Measurements from ENCODE around the gene GPR87. TPM values are rescaled to one million over a fixed set of nuclear protein-coding genes. Genes with fewer than 3 reads are reported as not detected.

Gene GPR87
- total RNA-seq, 1 experiment from 2014 or later, result not detected

DNA sequence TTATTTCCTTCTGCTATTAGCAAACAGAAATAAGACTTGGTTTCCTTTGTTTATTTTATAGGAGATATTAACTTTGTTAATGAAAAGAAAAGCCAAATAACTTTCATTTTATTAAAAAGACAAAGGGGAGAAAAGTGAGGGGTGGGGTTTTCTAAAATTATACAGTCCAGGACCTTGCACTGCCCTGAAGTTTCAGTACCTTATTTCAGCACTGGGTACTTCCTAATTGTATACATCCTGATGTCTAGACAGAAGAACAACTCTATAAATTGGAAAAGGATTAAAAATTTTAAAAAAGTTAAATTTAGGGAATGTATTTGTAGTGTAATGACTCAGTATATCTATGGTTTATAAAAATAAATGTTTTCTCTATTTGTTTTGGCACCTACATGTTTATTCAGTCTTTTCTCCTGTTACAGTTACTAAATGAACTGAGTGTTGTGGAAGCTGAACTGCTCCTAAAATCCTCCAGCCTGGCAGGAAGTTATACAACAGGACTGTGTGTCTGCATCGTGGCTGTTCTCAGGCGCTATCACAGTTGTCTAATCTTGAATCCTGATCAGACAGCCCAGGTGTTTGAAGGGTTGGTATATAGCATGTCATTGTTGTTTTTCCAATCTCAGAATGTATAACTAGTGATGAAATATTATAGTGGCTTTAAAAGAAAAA is 40.3 kb upstream of the GPR87 start:
- H3K27ac ChIP-seq (ENCODE audit: low read depth, low read length, poor library complexity, severe bottlenecking), result no peak overlapping the region
- CTCF ChIA-PET, result no interaction called here
- no TSS peak for BruUV-seq (replicated peaks)
- intact Hi-C loops (cut with micrococcal nuclease; ENCODE audit: unreplicated experiment), result no loop called here
- POLR2A ChIA-PET (ENCODE audit: low non-redundant PET), result no interaction called here
- no peak for DNase-seq (ENCODE audit: low spot score)
- H3K36me3 ChIP-seq (ENCODE audit: insufficient read depth, low read length, poor library complexity, severe bottlenecking), result no peaks in the 10 kb centered on the region
- TF ChIP-seq, protein P1, sequence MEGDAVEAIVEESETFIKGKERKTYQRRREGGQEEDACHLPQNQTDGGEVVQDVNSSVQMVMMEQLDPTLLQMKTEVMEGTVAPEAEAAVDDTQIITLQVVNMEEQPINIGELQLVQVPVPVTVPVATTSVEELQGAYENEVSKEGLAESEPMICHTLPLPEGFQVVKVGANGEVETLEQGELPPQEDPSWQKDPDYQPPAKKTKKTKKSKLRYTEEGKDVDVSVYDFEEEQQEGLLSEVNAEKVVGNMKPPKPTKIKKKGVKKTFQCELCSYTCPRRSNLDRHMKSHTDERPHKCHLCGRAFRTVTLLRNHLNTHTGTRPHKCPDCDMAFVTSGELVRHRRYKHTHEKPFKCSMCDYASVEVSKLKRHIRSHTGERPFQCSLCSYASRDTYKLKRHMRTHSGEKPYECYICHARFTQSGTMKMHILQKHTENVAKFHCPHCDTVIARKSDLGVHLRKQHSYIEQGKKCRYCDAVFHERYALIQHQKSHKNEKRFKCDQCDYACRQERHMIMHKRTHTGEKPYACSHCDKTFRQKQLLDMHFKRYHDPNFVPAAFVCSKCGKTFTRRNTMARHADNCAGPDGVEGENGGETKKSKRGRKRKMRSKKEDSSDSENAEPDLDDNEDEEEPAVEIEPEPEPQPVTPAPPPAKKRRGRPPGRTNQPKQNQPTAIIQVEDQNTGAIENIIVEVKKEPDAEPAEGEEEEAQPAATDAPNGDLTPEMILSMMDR (conservative IDR thresholded peaks at IDR 0.05; ENCODE audit: low read depth, low read length), result no peak
- TF ChIP-seq EZH2 (IDR thresholded peaks at IDR 0.05; ENCODE audit: borderline replicate concordance, low read depth, low read length, poor library complexity, severe bottlenecking), result no peak
- no peaks in the 10 kb centered on the region for H3K9me3 ChIP-seq (ENCODE audit: low read depth, low read length, poor library complexity, severe bottlenecking)
- no peaks in the 10 kb centered on the region for H3K27me3 ChIP-seq (replicated peaks; ENCODE audit: insufficient read depth, low read depth, low read length, poor library complexity)
- peaks cover 8% of the 10 kb centered on the region for H3K4me1 ChIP-seq (ENCODE audit: insufficient read depth, low read length, poor library complexity, severe bottlenecking)
- no peak overlapping the region for H3K4me3 ChIP-seq (ENCODE audit: low read depth, low read length, poor library complexity, severe bottlenecking)

DNA sequence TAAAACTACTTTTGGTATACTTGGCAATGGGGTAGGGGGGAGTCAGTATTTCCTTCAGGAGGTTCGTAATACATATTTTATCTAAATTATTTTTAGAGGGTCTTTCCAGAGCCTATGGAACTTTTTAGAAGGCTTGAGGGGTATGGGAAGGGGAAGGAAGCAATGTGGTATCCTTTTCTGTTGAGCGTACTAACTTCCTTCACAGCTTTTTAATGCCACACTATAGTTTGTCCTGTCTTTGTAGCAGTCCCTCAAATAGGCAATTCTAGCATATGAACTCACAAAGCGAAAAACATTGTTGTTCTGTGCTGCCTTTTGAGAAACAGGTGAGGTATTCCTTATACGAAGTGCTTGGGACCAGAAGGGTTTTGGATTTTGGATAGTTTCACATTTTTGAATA is 35.0 kb upstream of the GPR87 start:
- POLR2A ChIA-PET (ENCODE audit: low non-redundant PET), result no interaction called here
- DNase-seq (ENCODE audit: low spot score), result no peak
- CTCF ChIA-PET, result no interaction called here
- Histone ChIP-seq H3K9me3 (ENCODE audit: low read depth, low read length, poor library complexity, severe bottlenecking) (no peaks in the 10 kb centered on the region), H3K36me3 (ENCODE audit: insufficient read depth, low read length, poor library complexity, severe bottlenecking) (no peaks in the 10 kb centered on the region), H3K4me3 (ENCODE audit: low read depth, low read length, poor library complexity, severe bottlenecking) (no peak overlapping the region), H3K27ac (ENCODE audit: low read depth, low read length, poor library complexity, severe bottlenecking) (no peak overlapping the region), H3K4me1 (ENCODE audit: insufficient read depth, low read length, poor library complexity, severe bottlenecking) (no peaks in the 10 kb centered on the region), H3K27me3 (replicated peaks; ENCODE audit: insufficient read depth, low read depth, low read length, poor library complexity) (no peaks in the 10 kb centered on the region)
- intact Hi-C loops (cut with micrococcal nuclease; ENCODE audit: unreplicated experiment), result no loop called here
- no peak for TF ChIP-seq EZH2 (IDR thresholded peaks at IDR 0.05; ENCODE audit: borderline replicate concordance, low read depth, low read length, poor library complexity, severe bottlenecking)
- TF ChIP-seq, protein P1 (conservative IDR thresholded peaks at IDR 0.05; ENCODE audit: low read depth, low read length), result no peak
- no TSS peak for BruUV-seq (replicated peaks)

DNA sequence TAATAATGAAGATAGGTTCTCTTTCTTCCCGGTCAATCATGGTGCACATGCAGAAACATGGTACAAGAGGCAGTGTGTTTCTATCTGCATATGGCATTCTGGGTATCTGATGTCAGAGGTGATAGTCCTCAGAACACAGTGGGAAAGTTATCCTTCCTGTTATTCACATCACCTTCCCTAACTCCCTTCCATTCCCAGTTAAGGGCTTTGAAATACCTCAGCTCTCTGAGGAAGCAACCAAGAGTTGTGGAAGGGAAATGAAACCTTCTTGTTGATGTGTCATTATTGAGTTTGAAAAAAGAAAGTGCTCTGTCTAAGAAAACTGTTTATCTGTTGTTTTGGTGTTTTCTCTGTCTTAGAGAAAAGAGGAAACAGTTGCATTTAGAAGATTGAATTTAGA is 34.6 kb upstream of the GPR87 start:
- H3K4me3 ChIP-seq (ENCODE audit: low read depth, low read length, poor library complexity, severe bottlenecking), result no peak overlapping the region
- H3K27me3 ChIP-seq (replicated peaks; ENCODE audit: insufficient read depth, low read depth, low read length, poor library complexity), result no peaks in the 10 kb centered on the region
- ChIA-PET POLR2A (ENCODE audit: low non-redundant PET) (no interaction called here), CTCF (no interaction called here)
- intact Hi-C loops (cut with micrococcal nuclease; ENCODE audit: unreplicated experiment), result no loop called here
- H3K9me3 ChIP-seq (ENCODE audit: low read depth, low read length, poor library complexity, severe bottlenecking), result no peaks in the 10 kb centered on the region
- no peaks in the 10 kb centered on the region for H3K36me3 ChIP-seq (ENCODE audit: insufficient read depth, low read length, poor library complexity, severe bottlenecking)
- H3K27ac ChIP-seq (ENCODE audit: low read depth, low read length, poor library complexity, severe bottlenecking), result no peak overlapping the region
- BruUV-seq (replicated peaks), result no TSS peak
- no peaks in the 10 kb centered on the region for H3K4me1 ChIP-seq (ENCODE audit: insufficient read depth, low read length, poor library complexity, severe bottlenecking)
- TF ChIP-seq, protein P1 (conservative IDR thresholded peaks at IDR 0.05; ENCODE audit: low read depth, low read length), result no peak
- TF ChIP-seq EZH2 (IDR thresholded peaks at IDR 0.05; ENCODE audit: borderline replicate concordance, low read depth, low read length, poor library complexity, severe bottlenecking), result no peak
- DNase-seq (ENCODE audit: low spot score), result no peak
